Lung (tissue), 12 donors: Measurements from ENCODE around the gene GPR37L1. TPM values are rescaled to one million over a fixed set of nuclear protein-coding genes. Genes with fewer than 3 reads are reported as not detected.

Experiments
- ATAC-seq: fragments of 200-7000 bp; cut with Tn5 transposase; one replicate; pipeline ENCODE4 v1.9.1; 2020; ENCODE audit warnings: moderate number of reproducible peaks; ENCODE audit not compliant: insufficient read depth, low FRiP score
- DNase-seq, 3 donors: peaks; one replicate each; pipeline ENCODE4 v3.0.0-alpha.2; 2013 to 2017
- H3K27ac ChIP-seq, 2 donors: one replicate each; pipeline ENCODE4 v1.5.1; 2013; ENCODE audit warnings: mild to moderate bottlenecking in 2 of 2, moderate library complexity in 2 of 2, control low read depth in 1 of 2, inconsistent platforms in 1 of 2, low read depth in 1 of 2, low read length in 1 of 2
- H3K27me3 ChIP-seq, 3 donors: one replicate each; pipeline ENCODE4 v1.5.1; 2013; ENCODE audit warnings: low read length in 2 of 3; ENCODE audit not compliant: control insufficient read depth in 3 of 3, insufficient read depth in 3 of 3
- H3K36me3 ChIP-seq, 4 donors: one replicate each; pipeline ENCODE4 v1.5.1; 2013; ENCODE audit warnings: low read length in 4 of 4, mild to moderate bottlenecking in 1 of 4, moderate library complexity in 1 of 4; ENCODE audit not compliant: control insufficient read depth in 4 of 4, insufficient read depth in 4 of 4
- H3K4me1 ChIP-seq, 5 donors: one replicate each; pipeline ENCODE4 v1.5.1; 2013; ENCODE audit warnings: low read length in 5 of 5, mild to moderate bottlenecking in 2 of 5, moderate library complexity in 1 of 5; ENCODE audit not compliant: control insufficient read depth in 5 of 5, insufficient read depth in 5 of 5
- H3K4me3 ChIP-seq: one replicate; pipeline ENCODE4 v1.5.1; 2013; ENCODE audit warnings: mild to moderate bottlenecking, control low read depth, moderate library complexity
- H3K9ac ChIP-seq, 2 donors: one replicate each; pipeline ENCODE4 v1.5.1; 2013; ENCODE audit warnings: low read length in 2 of 2, control low read depth in 1 of 2; ENCODE audit not compliant: insufficient read depth in 1 of 2
- H3K9me3 ChIP-seq, 4 donors: one replicate each; pipeline ENCODE4 v1.5.1; 2013; ENCODE audit warnings: low read length in 3 of 4, mild to moderate bottlenecking in 1 of 4, moderate library complexity in 1 of 4; ENCODE audit not compliant: control insufficient read depth in 4 of 4, insufficient read depth in 3 of 4
- CTCF ChIP-seq: IDR thresholded peaks from 2 replicates; pipeline ENCODE4 v1.5.1; 2012; ENCODE audit warnings: mild to moderate bottlenecking; ENCODE audit errors: control extremely low read depth, extremely low read depth
- WGBS, 2 donors: extraction: QIAGEN DNeasy Blood & Tissue Kit; methylation state at CpG; one replicate each; pipeline ENCODE4 v1.1.7; 2013; 5-methylcytosine and 5-hydroxymethylcytosine counted together
- polyA plus RNA-seq, 2 donors: library from polyadenylated mRNA; stranded (reverse); fragments of 200-250 nt; gene quantifications; one replicate each; pipeline ENCODE4 v1.2.1, GENCODE V29; 2013
- total RNA-seq, 2 donors: library from RNA; depleted of rRNA in 1 of 2; stranded (reverse); fragments of >200 nt in 1 of 2; gene quantifications; one replicate each; pipeline ENCODE4 v1.2.1, GENCODE V29; 2014 to 2021
- donor health status: control.
- donor health status: control.
- donor health status: Bipolar disorder and iron deficiency.
- donor health status: healthy.
- donor health status: DM: yes; HTN: yes; CAD: no.

The GPR37L1 gene
- total and polyA plus RNA-seq, 4 donors = 0.04 to 0.09 (median 0.05) TPM; not detected in 1

GRCh38 chr1:202159534-202160371 lies 37.0 kb downstream of the GPR37L1 start:
- peaks cover 0 to 21% (median 12%) of the 10 kb centered on the region in 5 donors for H3K4me1 ChIP-seq
- no peaks in the 10 kb centered on the region for H3K27me3 ChIP-seq
- H3K27ac ChIP-seq = peak overlapping the region in 1 of 2 donors; percentile 77
- no peak for TF ChIP-seq CTCF
- DNase-seq = no peak
- ATAC-seq = no peak
- WGBS, 2 donors = 27 to 54% methylated on average over 16 of the region's 16 CpGs
- H3K4me3 ChIP-seq = no peak overlapping the region
- H3K9me3 ChIP-seq = no peaks in the 10 kb centered on the region
- H3K9ac ChIP-seq = no peak overlapping the region
- no peaks in the 10 kb centered on the region for H3K36me3 ChIP-seq

- DNase-seq = no peak
- 25 to 60% methylated on average over 17 of the region's 17 CpGs for WGBS, 2 donors
- H3K9ac ChIP-seq = no peak within 1 kb of the TSS
- H3K4me1 ChIP-seq = peaks cover 0 to 20% (median 10%) of the 10 kb centered on the region in 5 donors
- H3K27ac ChIP-seq = peak within 1 kb of the TSS in 1 of 2 donors; percentile 77
- H3K9me3 ChIP-seq = no peaks in the 10 kb centered on the region
- H3K36me3 ChIP-seq = no peaks in the 10 kb centered on the region
- ATAC-seq = peak; percentile 56
- no peaks in the 10 kb centered on the region for H3K27me3 ChIP-seq
- TF ChIP-seq CTCF = no peak
- no peak within 1 kb of the TSS for H3K4me3 ChIP-seq
These were observed 37.7 kb downstream of the GPR37L1 start, which contains the start of gene PTPN7 for GRCh38 chr1:202160377-202160940. PTPN7 (minus strand) TSS chr1:202160602; CDS start chr1:202159402, 1,200 bp downstream.

GRCh38 chr1:202161151-202162046 lies 38.7 kb downstream of the GPR37L1 start:
- ATAC-seq (no peak), DNase-seq (peak in 1 of 3 donors; percentile 21)
- Histone ChIP-seq H3K27me3 (no peaks in the 10 kb centered on the region), H3K4me1 (peaks cover 0 to 20% (median 10%) of the 10 kb centered on the region in 5 donors), H3K9me3 (no peaks in the 10 kb centered on the region), H3K36me3 (no peaks in the 10 kb centered on the region), H3K4me3 (no peak overlapping the region), H3K9ac (no peak overlapping the region), H3K27ac (no peak overlapping the region)
- 44 to 61% methylated on average over 22 of the region's 22 CpGs for WGBS, 2 donors
- TF ChIP-seq CTCF = no peak
